Activated T-helper 1 cell treated with anti-CD3 and anti-CD28 coated beads, Interleukin-12 subunit alpha, Interleukin-12 subunit beta, Interleukin-2, Interleukin-4 antibody, amounts not matched to agents 30 ng/mL and 10 ng/mL and 1 ng/mL, durations not matched to agents 14 hours and 24 hours and 36 hours (primary cell): ENCODE results near the gene SLC30A10. TPM values are rescaled to one million over a fixed set of nuclear protein-coding genes. Genes with fewer than 3 reads are reported as not detected.

Source experiments
- DNase-seq: peaks from one replicate; pipeline ENCODE4 v3.0.0; 2021; ENCODE audit warnings: low spot score
- H3K27ac Mint-ChIP-seq: one replicate; pipeline ENCODE4 v1.8.0; 2021; ENCODE audit warnings: mild to moderate bottlenecking, mixed read lengths
- H3K27me3 Mint-ChIP-seq: one replicate; pipeline ENCODE4 v1.8.0; 2022; ENCODE audit warnings: mild to moderate bottlenecking, moderate library complexity, mixed read lengths; ENCODE audit not compliant: insufficient read depth
- H3K36me3 Mint-ChIP-seq: one replicate; pipeline ENCODE4 v1.8.0; 2021; ENCODE audit warnings: low read depth, mixed read lengths
- H3K4me1 Mint-ChIP-seq: one replicate; pipeline ENCODE4 v1.8.0; 2021; ENCODE audit warnings: low read depth, mixed read lengths
- H3K4me3 Mint-ChIP-seq: one replicate; pipeline ENCODE4 v1.8.0; 2021; ENCODE audit warnings: mild to moderate bottlenecking, moderate library complexity, mixed read lengths
- H3K9me3 Mint-ChIP-seq: one replicate; pipeline ENCODE4 v1.8.0; 2021; ENCODE audit warnings: mixed read lengths
- intact Hi-C: fragments of 100-400 bp; cut with micrococcal nuclease; formaldehyde crosslinking; loops from one replicate; pipeline ENCODE4 v1.15.1; 2024
- total RNA-seq: library from RNA; stranded (reverse); gene quantifications from 2 replicates; pipeline ENCODE4 v1.2.3, GENCODE V29; 2022

SLC30A10 gene
- total RNA-seq, result not detected in 2 replicates

GRCh38 chr1:219927956-219928790 lies at the start of gene SLC30A10:
SLC30A10 (minus strand) TSS chr1:219928557; CDS start chr1:219928440, 117 bp downstream.
- H3K27me3 Mint-ChIP-seq, result peaks cover 40% of the 10 kb centered on the region
- intact Hi-C loops, result no loop called here
- H3K27ac Mint-ChIP-seq, result no peak within 1 kb of the TSS

DNA sequence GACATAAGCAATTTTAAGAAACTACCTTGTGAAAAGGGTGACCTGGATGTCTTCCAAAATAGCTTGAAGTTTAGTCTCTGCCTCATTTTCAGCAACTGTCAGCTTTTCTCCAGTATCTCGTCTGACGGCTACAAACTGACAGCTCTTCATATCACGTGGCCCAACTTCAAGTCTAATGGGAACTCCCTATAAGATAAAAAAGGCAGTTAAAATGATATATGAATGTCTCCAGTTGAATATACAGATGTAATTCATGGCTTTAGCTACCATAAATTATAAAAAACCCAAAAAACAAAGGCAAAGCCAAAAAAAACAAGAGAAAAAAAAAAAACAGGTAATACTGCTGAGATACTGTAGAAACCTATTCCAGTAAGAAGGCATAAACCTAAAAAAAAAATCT lies 44.9 kb upstream of the SLC30A10 start:
- H3K4me1 Mint-ChIP-seq, result no peaks in the 10 kb centered on the region
- intact Hi-C loops, result no loop called here
- peaks cover 37% of the 10 kb centered on the region for H3K36me3 Mint-ChIP-seq
- no peak overlapping the region for H3K4me3 Mint-ChIP-seq
- no peak for DNase-seq
- no peaks in the 10 kb centered on the region for H3K9me3 Mint-ChIP-seq
- H3K27me3 Mint-ChIP-seq, result no peaks in the 10 kb centered on the region
- no peak overlapping the region for H3K27ac Mint-ChIP-seq

More at GRCh38 chr1:219927956-219928790, at the start of gene SLC30A10:
- Mint-ChIP-seq H3K4me1 (no peaks in the 10 kb centered on the region), H3K4me3 (peak within 1 kb of the TSS; percentile 63), H3K36me3 (no peaks in the 10 kb centered on the region), H3K9me3 (no peaks in the 10 kb centered on the region)
- no peak for DNase-seq

DNA sequence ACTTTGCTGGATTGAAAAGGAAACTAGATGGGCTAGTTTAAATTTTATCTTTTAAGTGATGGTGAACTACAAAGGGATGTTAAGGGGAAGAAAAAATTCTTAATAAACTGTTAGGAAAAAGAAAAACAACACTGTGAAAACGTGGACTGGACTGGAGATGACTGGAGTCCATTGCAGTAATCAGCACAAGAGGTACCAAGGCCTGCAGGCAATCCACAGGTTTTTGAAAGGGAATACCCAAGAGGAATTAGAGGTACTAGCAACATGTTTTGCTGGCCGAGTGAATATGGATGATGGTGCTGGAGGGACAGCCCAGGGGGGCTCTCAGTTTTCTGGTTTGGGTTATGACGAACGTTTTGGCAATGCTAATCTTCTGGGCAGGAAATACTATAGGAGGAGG lies 39.0 kb upstream of the SLC30A10 start:
- H3K4me1 Mint-ChIP-seq, result peaks cover 11% of the 10 kb centered on the region
- no peak overlapping the region for H3K4me3 Mint-ChIP-seq
- H3K27me3 Mint-ChIP-seq, result no peaks in the 10 kb centered on the region
- peaks cover 28% of the 10 kb centered on the region for H3K36me3 Mint-ChIP-seq
- no peak for DNase-seq
- no peaks in the 10 kb centered on the region for H3K9me3 Mint-ChIP-seq
- peak overlapping the region; percentile 14 for H3K27ac Mint-ChIP-seq
- intact Hi-C loops, result no loop called here

GRCh38 chr1:219966071-219966349 lies 37.7 kb upstream of the SLC30A10 start:
- no peaks in the 10 kb centered on the region for H3K9me3 Mint-ChIP-seq
- H3K27me3 Mint-ChIP-seq, result no peaks in the 10 kb centered on the region
- H3K27ac Mint-ChIP-seq, result no peak overlapping the region
- H3K36me3 Mint-ChIP-seq, result peaks cover 26% of the 10 kb centered on the region
- no peak for DNase-seq
- intact Hi-C loops, result no loop called here
- no peak overlapping the region for H3K4me3 Mint-ChIP-seq
- peaks cover 11% of the 10 kb centered on the region for H3K4me1 Mint-ChIP-seq

DNA sequence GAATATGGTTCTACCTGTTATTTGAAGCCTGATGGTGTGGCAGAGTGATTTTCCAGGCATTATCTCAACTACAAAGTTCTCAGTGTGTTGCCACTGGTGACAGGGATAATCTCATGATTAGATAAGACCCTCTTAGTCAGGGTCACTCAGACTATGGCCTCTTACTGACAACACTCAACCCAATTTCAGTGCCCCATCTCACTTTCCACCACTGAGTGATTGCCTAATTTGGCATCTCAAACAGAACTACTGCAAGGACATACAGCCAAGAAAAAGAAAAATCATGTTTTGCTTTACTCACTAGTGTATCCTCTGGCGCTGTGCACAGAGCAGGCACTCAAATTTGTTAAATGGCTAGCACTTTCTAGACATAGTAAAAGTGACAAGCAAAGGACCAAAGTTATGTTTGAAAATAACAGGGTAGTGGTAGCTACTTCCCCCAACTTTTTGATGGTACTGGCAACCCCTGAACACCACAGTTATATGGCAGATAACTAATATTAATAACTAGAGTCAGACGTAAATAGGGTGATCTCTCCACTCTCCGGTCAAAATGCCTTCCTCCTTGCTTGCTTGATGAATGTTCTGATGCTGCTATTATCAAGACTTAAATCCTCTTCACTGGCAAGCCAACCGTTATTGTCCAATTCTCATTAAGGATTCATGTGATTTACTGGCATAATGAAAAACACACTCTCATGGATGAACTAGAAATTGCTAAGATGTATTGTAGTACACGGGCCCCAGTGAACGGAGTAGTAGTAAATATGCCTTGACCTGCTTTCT lies 37.1 kb upstream of the SLC30A10 start:
- peaks cover 11% of the 10 kb centered on the region for H3K4me1 Mint-ChIP-seq
- DNase-seq, result no peak
- H3K36me3 Mint-ChIP-seq, result peaks cover 23% of the 10 kb centered on the region
- H3K4me3 Mint-ChIP-seq, result no peak overlapping the region
- H3K9me3 Mint-ChIP-seq, result no peaks in the 10 kb centered on the region
- no peaks in the 10 kb centered on the region for H3K27me3 Mint-ChIP-seq
- H3K27ac Mint-ChIP-seq, result no peak overlapping the region
- intact Hi-C loops, result no loop called here

- no peak overlapping the region for H3K4me3 Mint-ChIP-seq
- H3K27me3 Mint-ChIP-seq, result no peaks in the 10 kb centered on the region
- H3K4me1 Mint-ChIP-seq, result peaks cover 11% of the 10 kb centered on the region
- DNase-seq, result no peak
- intact Hi-C loops, result no loop called here
- no peak overlapping the region for H3K27ac Mint-ChIP-seq
- H3K9me3 Mint-ChIP-seq, result no peaks in the 10 kb centered on the region
- peaks cover 14% of the 10 kb centered on the region for H3K36me3 Mint-ChIP-seq
These were observed 35.1 kb upstream of the SLC30A10 start for GRCh38 chr1:219963432-219963831.

DNA sequence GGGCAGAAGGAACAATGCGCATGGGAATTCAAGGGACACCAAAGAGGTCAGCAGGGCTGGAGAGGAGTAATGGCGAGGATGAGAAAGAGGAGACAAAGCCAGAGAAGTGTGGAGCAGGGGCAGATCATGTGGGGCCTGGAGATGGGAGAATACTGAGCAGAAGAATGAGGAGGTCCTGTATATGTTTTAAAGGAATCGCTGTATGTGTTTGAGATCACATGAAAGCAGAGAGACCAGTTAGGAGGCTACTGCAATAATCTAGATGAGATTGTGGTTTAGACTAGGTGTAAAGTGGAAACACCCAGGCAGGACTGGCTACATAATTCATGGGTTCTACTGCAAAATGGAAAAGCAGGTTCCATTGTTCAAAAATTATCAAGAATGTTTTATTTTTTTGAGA lies 33.3 kb upstream of the SLC30A10 start:
- intact Hi-C loops, result no loop called here
- Mint-ChIP-seq H3K4me1 (no peaks in the 10 kb centered on the region), H3K36me3 (no peaks in the 10 kb centered on the region), H3K4me3 (no peak overlapping the region), H3K9me3 (no peaks in the 10 kb centered on the region), H3K27ac (no peak overlapping the region), H3K27me3 (no peaks in the 10 kb centered on the region)
- DNase-seq, result no peak

DNA sequence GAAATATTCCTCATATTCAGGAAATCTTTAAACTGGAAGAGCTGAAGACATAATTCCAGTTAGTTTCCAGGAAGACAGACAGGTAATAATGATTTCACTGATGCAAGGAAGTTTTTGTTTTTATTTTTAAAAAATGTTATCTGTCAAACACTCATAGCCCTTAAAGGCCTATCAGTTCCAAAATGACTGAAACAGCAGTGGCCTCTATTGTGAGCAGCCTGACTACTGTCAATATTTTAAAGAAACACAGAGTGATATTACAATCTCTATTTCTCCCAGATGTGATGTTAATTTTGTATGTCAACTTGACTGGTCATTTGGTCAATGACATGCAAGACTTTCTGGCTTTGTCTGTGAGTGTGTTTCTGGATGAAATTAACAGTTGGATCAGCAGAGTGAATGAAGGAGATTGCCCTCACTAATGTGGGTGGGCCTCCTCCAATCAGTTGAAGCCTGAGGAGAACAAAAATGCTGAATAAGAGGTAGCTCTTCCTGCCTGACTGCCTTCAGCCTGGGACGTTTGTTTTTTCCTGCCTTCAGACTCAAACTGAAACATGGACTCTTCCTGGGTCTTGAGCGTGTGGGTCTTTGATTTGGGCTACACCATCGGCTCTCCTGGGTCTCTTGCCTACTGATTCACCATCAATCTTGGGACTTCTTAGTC lies 31.3 kb upstream of the SLC30A10 start:
- intact Hi-C loops, result no loop called here
- DNase-seq, result no peak
- H3K27me3 Mint-ChIP-seq, result peaks cover 10% of the 10 kb centered on the region

GRCh38 chr1:219958875-219959417 lies 30.6 kb upstream of the SLC30A10 start:
- no peaks in the 10 kb centered on the region for H3K36me3 Mint-ChIP-seq
- H3K27me3 Mint-ChIP-seq, result peaks cover 10% of the 10 kb centered on the region
- no peak overlapping the region for H3K4me3 Mint-ChIP-seq
- H3K4me1 Mint-ChIP-seq, result no peaks in the 10 kb centered on the region
- no peaks in the 10 kb centered on the region for H3K9me3 Mint-ChIP-seq
- H3K27ac Mint-ChIP-seq, result no peak overlapping the region
- DNase-seq, result no peak
- intact Hi-C loops, result no loop called here

More for the DNA sequence above, 31.3 kb upstream of the SLC30A10 start:
- Mint-ChIP-seq H3K9me3 (no peaks in the 10 kb centered on the region), H3K4me1 (no peaks in the 10 kb centered on the region), H3K36me3 (no peaks in the 10 kb centered on the region), H3K4me3 (no peak overlapping the region), H3K27ac (no peak overlapping the region)

DNA sequence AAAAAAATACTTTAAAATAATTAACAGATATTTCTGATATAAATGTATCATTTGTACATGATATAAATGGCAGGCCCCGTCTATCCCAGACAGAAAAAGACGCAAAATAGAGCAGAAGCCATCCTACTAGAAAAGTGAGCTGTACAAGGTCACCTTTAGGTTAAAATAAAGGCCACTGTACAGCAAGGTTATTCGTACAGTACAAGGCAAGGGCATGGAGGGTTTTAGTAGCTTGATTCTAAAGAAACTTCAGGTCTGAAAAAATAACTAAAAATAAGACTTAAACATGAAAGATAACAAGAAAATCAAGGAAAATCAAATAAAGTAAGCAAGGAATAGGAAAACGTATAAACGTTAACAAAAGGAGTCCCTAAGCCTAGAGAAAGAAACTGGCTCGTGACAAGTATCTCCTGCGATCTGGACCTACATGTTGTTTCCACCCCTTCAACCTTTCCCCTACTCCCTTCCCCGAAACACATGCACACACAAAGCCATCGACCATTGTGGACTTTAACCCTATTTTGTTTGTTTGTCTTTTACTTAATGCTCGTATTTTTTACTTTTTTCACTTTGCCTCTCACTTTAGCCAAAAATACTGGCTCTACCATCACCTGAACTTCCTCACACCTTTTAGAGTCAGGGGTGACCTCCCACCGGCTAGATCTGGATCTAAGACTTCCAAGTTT lies 26.5 kb upstream of the SLC30A10 start:
- no peaks in the 10 kb centered on the region for H3K36me3 Mint-ChIP-seq
- no peaks in the 10 kb centered on the region for H3K9me3 Mint-ChIP-seq
- H3K27ac Mint-ChIP-seq, result no peak overlapping the region
- intact Hi-C loops, result no loop called here
- peaks cover 10% of the 10 kb centered on the region for H3K27me3 Mint-ChIP-seq
- no peak for DNase-seq
- no peaks in the 10 kb centered on the region for H3K4me1 Mint-ChIP-seq
- no peak overlapping the region for H3K4me3 Mint-ChIP-seq

GRCh38 chr1:219954052-219954451 lies 25.7 kb upstream of the SLC30A10 start:
- no peak overlapping the region for H3K4me3 Mint-ChIP-seq
- peaks cover 10% of the 10 kb centered on the region for H3K27me3 Mint-ChIP-seq
- intact Hi-C loops, result no loop called here
- H3K4me1 Mint-ChIP-seq, result no peaks in the 10 kb centered on the region
- H3K9me3 Mint-ChIP-seq, result no peaks in the 10 kb centered on the region
- no peaks in the 10 kb centered on the region for H3K36me3 Mint-ChIP-seq
- no peak overlapping the region for H3K27ac Mint-ChIP-seq
- DNase-seq, result no peak

- no peak overlapping the region for H3K4me3 Mint-ChIP-seq
- H3K4me1 Mint-ChIP-seq, result no peaks in the 10 kb centered on the region
- intact Hi-C loops, result no loop called here
- DNase-seq, result no peak
- peaks cover 10% of the 10 kb centered on the region for H3K27me3 Mint-ChIP-seq
- no peaks in the 10 kb centered on the region for H3K36me3 Mint-ChIP-seq
- H3K27ac Mint-ChIP-seq, result no peak overlapping the region
- no peaks in the 10 kb centered on the region for H3K9me3 Mint-ChIP-seq
These were observed 24.0 kb upstream of the SLC30A10 start for GRCh38 chr1:219952361-219952760.
